Measurements from ENCODE around the gene NCSTN. TPM values are rescaled to one million over a fixed set of nuclear protein-coding genes. Genes with fewer than 3 reads are reported as not detected.

Gene NCSTN
- polyA plus RNA-seq, 3 donors: 156 to 175 (median 157) TPM

DNA sequence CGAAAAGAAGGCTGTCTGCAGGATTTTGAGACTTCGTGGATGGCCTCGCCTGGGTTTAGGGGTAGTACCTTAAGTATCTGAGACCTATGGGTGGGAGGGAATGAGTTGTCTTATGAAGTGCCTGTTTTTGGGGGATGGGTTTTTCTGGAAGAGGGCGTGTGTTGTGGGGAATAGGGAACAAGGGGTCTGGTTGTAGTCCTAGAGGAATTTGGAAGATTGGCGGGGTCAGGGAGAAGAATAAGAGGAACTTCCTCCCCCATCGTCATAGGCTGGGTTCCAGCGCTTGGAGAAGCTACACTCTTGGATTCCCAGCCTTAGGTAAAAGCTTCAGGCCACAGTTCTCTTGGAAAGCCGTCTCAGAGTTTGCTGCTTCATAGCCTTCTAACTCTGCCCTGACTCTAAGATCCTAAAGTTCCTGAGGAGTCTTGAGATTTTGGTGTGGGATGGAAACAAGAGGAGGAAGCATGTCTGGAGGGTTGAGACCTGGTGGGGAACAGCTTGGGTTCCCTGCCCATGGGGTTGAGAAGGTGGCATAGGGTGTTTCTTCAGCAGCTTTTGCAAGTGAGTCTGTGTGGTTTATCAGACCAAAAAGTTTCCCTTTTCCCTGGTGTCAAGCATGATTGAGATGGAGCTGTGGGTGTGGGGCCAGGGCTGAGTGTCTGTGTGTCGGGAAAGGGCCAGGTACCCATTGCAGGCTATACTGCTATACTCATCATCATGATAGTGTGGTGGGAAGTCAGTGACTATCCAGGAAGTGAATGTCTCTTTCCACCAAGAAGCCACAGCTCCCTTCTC is 59.0 kb downstream of the NCSTN start:
- no peak for DNase-seq (ENCODE audit: low read depth in 3 of 3, low spot score in 2 of 3)

DNA sequence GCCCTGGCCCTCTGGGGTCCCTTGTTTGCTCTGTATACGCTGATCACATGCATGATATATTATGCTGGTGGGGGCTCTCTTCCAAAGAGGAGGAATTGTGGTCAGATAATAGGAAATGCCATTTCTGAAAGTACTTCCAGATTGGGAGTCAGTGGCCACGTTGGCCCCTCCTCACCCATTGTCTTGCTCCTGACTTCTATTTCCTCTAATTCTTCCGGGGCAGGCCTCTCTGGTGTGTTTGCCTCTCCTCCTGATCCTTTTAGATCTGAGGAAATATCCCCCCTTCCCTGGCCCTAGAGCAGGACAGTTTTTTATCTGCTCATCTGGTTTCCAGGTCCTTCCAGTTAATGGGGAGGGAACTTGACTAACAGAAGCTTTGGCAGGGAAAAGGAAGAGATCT is 60.1 kb downstream of the NCSTN start:
- DNase-seq (ENCODE audit: low read depth in 3 of 3, low spot score in 2 of 3): no peak

DNA sequence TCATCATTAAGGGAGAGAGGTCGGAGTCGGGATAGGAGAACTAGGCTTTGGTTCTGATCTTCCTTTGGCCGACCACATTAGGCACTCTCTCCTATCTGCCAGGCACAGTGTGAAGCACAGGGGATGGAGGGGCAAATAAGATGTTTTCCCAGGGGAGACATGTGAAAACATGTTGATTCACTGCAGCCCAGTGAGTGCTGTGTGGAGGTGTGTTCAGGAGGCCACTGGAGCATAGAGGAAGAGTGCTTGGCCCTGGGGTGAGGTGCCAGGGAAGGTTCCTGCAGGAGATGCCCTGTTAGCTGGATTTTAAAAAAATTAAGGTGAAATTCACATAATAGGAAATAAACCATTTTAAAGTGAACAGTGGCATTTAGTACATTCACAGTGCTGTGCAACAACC is 60.9 kb downstream of the NCSTN start:
- no peak for DNase-seq (ENCODE audit: low read depth in 3 of 3, low spot score in 2 of 3)

DNA sequence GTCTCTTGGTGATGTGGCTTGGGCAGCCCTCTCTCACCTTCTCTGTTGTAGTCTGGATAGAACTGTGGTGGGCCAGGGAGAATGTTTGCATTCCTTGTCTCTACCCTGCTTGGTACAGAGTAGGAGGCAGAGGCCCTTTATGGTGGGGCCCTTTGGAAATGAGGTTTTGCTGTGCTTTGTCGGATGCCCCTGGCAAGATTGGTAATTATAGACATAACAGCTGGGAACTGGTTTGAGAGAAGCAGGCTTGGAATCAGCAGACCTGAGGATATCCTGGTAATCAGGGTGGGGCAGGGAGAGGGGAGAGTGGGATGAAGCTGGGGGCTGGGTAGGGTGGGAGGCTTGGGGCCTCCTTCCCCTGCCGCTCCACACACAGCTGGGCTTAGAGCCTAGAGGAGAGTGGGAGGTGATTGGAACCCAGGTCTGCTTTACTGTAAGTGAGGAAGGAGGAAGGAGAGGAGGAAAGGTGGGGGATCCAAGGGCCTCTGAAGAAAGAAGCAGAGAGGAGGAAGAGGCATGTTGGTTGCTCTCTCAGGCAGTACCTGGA is 62.2 kb downstream of the NCSTN start:
- no peak for DNase-seq (ENCODE audit: low read depth in 3 of 3, low spot score in 2 of 3)

DNA sequence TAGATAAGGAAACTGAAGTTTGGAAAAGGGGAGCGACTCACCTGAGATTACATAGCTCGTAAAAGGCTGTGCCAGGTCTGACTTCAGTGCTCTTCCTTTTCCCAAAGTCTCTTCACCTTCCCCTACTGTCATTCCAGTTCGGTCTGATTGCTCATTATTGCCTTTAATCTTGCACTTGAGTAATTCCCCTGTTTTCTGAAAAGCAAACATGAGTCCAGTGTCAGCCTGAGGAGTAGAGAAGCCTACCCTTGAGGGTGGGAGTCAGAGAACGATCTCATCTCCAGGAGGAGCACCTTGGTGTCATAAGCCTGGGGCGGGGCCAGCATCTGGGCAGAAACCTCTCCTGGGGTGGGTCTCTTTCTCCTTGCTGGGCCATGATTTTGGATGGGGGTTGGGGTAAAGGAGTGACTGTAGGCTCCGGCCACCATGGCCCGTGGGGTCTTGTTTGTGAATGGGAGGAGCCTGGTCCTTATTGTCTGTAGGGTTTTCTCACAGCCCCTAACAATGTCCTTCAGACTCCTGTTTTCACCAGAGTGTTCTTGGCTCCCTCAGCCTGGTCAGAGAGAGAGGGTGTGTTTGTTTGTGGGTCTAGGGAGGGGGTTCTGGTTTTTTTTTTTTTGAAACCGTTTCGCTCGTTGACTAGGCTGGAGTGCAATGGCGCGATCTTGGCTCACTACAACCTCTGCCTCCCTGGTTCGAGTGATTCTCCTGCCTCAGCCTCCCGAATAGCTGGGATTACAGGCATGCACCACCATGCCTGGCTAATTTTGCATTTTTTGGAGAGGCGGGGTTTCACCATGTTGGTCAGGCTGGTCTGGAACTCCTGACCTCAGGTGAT is 63.2 kb downstream of the NCSTN start:
- no peak for DNase-seq (ENCODE audit: low read depth in 3 of 3, low spot score in 2 of 3)

DNA sequence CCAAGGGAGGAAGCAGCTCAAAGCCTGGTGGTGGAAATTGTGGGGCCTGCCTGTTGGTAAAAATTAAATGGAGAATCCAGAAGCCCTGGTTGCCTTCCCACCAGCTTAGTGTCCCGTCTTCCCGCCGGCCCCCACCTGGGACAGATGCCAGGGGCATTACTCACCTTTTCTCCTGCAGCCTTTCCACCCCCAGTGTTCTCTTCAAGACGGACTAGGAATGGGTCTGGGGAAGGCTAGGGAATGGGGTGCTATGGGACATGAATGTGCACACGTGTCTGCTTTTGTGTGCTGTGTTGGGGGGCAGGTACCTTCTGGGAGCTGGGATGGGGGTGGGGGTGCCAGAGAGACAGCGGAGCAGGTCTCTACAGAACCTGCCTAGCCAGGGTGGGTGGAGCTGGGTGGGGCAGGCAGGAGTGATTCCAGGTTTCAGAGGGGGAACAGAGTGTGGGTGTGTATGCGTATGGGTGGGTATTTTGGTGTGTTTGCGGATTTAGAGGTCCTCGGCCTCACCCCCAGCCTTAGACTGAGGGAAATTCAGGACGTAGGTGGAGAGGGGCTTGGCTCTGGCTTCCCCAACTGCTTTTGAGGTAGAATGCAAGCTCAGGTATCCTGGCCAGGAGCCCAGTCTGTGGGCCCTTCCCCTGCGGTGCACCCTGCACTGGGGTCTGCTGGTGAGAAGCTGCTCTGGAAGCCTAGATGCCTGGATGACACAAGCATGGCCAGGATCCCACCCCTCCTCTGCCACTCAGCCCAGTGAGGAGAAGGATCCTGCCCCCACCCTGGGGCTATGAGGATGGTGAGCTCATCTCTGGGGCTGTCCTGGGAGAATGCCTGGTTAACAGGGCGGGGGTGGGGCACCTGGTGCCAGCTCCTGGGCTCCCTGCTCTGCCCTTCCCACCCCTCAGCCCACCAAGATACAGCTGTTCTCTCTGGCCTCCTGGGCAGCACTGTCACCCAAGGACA is 64.9 kb downstream of the NCSTN start:
- DNase-seq (ENCODE audit: low read depth in 3 of 3, low spot score in 2 of 3): no peak

Other genes with a start within 250 kb of the NCSTN start
- gene IGSF8, start 244.8 kb upstream of the NCSTN start, polyA plus RNA-seq (ENCODE audit: insufficient read length in 3 of 3): 10 to 100 TPM; 24.8 to 33.0 (median 29.2) TPM
- 1 to 10 TPM; 4.2 to 5.8 (median 4.6) TPM for gene ATP1A2, start 227.6 kb upstream of the NCSTN start, polyA plus RNA-seq (ENCODE audit: insufficient read length in 3 of 3)
- gene ATP1A4, start 191.8 kb upstream of the NCSTN start, polyA plus RNA-seq (ENCODE audit: insufficient read length in 3 of 3): under 1 TPM in 1 of 3 donors, not detected in 2; 0.37 TPM
- gene CASQ1, start 152.8 kb upstream of the NCSTN start, polyA plus RNA-seq (ENCODE audit: insufficient read length in 3 of 3): under 1 TPM; 0.15 to 0.34 (median 0.18) TPM
- 100 to 1,000 TPM; 129 to 136 (median 132) TPM for gene PEA15, start 138.0 kb upstream of the NCSTN start, polyA plus RNA-seq (ENCODE audit: insufficient read length in 3 of 3)
- 100 to 1,000 TPM; 170 to 208 (median 184) TPM for gene DCAF8, start 80.8 kb upstream of the NCSTN start, polyA plus RNA-seq (ENCODE audit: insufficient read length in 3 of 3)
- gene PEX19, start 58.2 kb upstream of the NCSTN start, polyA plus RNA-seq (ENCODE audit: insufficient read length in 3 of 3): 10 to 100 TPM; 91.0 to 93.7 (median 91.3) TPM
- 100 to 1,000 TPM; 162 to 174 (median 166) TPM for gene COPA, start 133 bp upstream of the NCSTN start, polyA plus RNA-seq (ENCODE audit: insufficient read length in 3 of 3)
- under 1 TPM; 0.06 to 0.13 (median 0.08) TPM for gene NHLH1, start 23.7 kb downstream of the NCSTN start, polyA plus RNA-seq (ENCODE audit: insufficient read length in 3 of 3)
- gene VANGL2, start 57.2 kb downstream of the NCSTN start, polyA plus RNA-seq (ENCODE audit: insufficient read length in 3 of 3): 10 to 100 TPM; 30.9 to 33.7 (median 32.8) TPM
- under 1 TPM; 0.06 to 0.21 (median 0.14) TPM for gene SLAMF6, start 179.9 kb downstream of the NCSTN start, polyA plus RNA-seq (ENCODE audit: insufficient read length in 3 of 3)
- gene CD84, start 236.1 kb downstream of the NCSTN start, polyA plus RNA-seq (ENCODE audit: insufficient read length in 3 of 3): 1 to 10 TPM in 2 of 3 donors, under 1 TPM in 1; 0.98 to 1.9 (median 1.2) TPM